HepG2 (cell line): ENCODE measurements around the gene REPIN1. TPM values are rescaled to one million over a fixed set of nuclear protein-coding genes. Genes with fewer than 3 reads are reported as not detected.

Experiments
- ATM ChIP-seq: fragments of 450-650 bp; IDR thresholded peaks from 2 replicates; pipeline ENCODE4 v1.7.1; 2017; ENCODE audit warnings: mild to moderate bottlenecking, borderline replicate concordance
- FOSL1 ChIP-seq: sonication (generic); formaldehyde crosslinking; IDR thresholded peaks from 2 replicates; pipeline ENCODE4 v1.9.0; 2021; ENCODE audit warnings: missing genetic modification reagents, borderline replicate concordance
- HNRNPH1 ChIP-seq: fragments of 200-400 bp; formaldehyde crosslinking; optimal IDR thresholded peaks from 2 replicates; pipeline ENCODE3; 2017; ENCODE audit warnings: mild to moderate bottlenecking, low read depth, low read length
- IRF2 ChIP-seq: IDR thresholded peaks from 2 replicates; pipeline ENCODE4 v1.6.1; 2018; ENCODE audit warnings: missing genetic modification reagents, missing compliant biosample characterization
- KLF6 ChIP-seq: IDR thresholded peaks from 2 replicates; pipeline ENCODE4 v1.8.0; 2016; ENCODE audit warnings: missing biosample characterization, missing genetic modification reagents
- MED1 ChIP-seq: sonication (generic); formaldehyde crosslinking; IDR thresholded peaks from 2 replicates; pipeline ENCODE4 v1.4.0; 2020; ENCODE audit warnings: missing genetic modification reagents
- ONECUT2 ChIP-seq: sonication (generic); formaldehyde crosslinking; IDR thresholded peaks from 2 replicates; pipeline ENCODE4 v1.4.0; 2020; ENCODE audit warnings: missing genetic modification reagents
- PHF20 ChIP-seq: sonication (generic); formaldehyde crosslinking; IDR thresholded peaks from 2 replicates; pipeline ENCODE4 v1.5.0; 2020; ENCODE audit warnings: mild to moderate bottlenecking, missing genetic modification reagents
- RXRA ChIP-seq: sonication (generic); formaldehyde crosslinking; IDR thresholded peaks from 2 replicates; pipeline ENCODE4 v1.5.1; 2020; ENCODE audit warnings: missing genetic modification reagents
- SNRNP70 ChIP-seq: fragments of 200-400 bp; formaldehyde crosslinking; IDR thresholded peaks from 2 replicates; pipeline ENCODE4 v1.6.1; 2017; ENCODE audit warnings: mild to moderate bottlenecking, low read depth, low read length, moderate library complexity
- ZFP82 ChIP-seq: sonication (generic); formaldehyde crosslinking; IDR thresholded peaks from 2 replicates; pipeline ENCODE4 v1.5.1; 2020; ENCODE audit warnings: mild to moderate bottlenecking, missing genetic modification reagents, borderline replicate concordance
- ZNF850 ChIP-seq: sonication (generic); formaldehyde crosslinking; conservative IDR thresholded peaks from 2 replicates; pipeline ENCODE4 v1.9.0; 2021; ENCODE audit warnings: mild to moderate bottlenecking, missing genetic modification reagents
- polyA plus RNA-seq, 8 experiments: library from polyadenylated mRNA; depleted of rRNA in 3 of 8; stranded (reverse) in 7 of 8; unstranded in 1 of 8; fragments of >200 nt; fragmentation: Illumina TruSeq in 4 of 8; extraction: Trizol in 4 of 8; gene quantifications; 2 replicates each; pipeline versions ENCODE4 v1.2.1 to v1.2.3, GENCODE V29; 2011 to 2016; ENCODE audit warnings: low read depth in 4 of 8, missing spikeins in 1 of 8, mixed read lengths in 1 of 8; ENCODE audit not compliant: insufficient read depth in 1 of 8
- total RNA-seq, 5 experiments: library from RNA; depleted of rRNA; stranded (reverse); fragments of >200 nt; fragmentation: Illumina TruSeq; extraction: Trizol; gene quantifications; 2 replicates each; pipeline ENCODE4 v1.2.3, GENCODE V29; 2016; ENCODE audit warnings: low read depth in 1 of 5
- TF ChIP-seq, protein P1 (sequence below): IDR thresholded peaks from 2 replicates; pipeline ENCODE4 v1.6.1; 2016
- TF ChIP-seq, protein P2 (sequence below): sonication (generic); formaldehyde crosslinking; IDR thresholded peaks from 2 replicates; pipeline ENCODE4; 2020; ENCODE audit warnings: missing genetic modification reagents, mild to moderate bottlenecking, borderline replicate concordance
- TF ChIP-seq, protein P3 (sequence below): IDR thresholded peaks from 2 replicates; pipeline ENCODE4 v1.4.0; 2020; ENCODE audit warnings: mild to moderate bottlenecking, missing genetic modification reagents
- TF ChIP-seq, protein P4 (sequence below): sonication (generic); formaldehyde crosslinking; IDR thresholded peaks from 2 replicates; pipeline ENCODE4 v1.4.0; 2020; ENCODE audit warnings: missing genetic modification reagents

Gene REPIN1
- total and polyA plus RNA-seq, 2 of the 13 experiments (the other 11 are each of a cell fraction or from before 2014, with no cell fraction given): 69.9 to 108 TPM

DNA sequence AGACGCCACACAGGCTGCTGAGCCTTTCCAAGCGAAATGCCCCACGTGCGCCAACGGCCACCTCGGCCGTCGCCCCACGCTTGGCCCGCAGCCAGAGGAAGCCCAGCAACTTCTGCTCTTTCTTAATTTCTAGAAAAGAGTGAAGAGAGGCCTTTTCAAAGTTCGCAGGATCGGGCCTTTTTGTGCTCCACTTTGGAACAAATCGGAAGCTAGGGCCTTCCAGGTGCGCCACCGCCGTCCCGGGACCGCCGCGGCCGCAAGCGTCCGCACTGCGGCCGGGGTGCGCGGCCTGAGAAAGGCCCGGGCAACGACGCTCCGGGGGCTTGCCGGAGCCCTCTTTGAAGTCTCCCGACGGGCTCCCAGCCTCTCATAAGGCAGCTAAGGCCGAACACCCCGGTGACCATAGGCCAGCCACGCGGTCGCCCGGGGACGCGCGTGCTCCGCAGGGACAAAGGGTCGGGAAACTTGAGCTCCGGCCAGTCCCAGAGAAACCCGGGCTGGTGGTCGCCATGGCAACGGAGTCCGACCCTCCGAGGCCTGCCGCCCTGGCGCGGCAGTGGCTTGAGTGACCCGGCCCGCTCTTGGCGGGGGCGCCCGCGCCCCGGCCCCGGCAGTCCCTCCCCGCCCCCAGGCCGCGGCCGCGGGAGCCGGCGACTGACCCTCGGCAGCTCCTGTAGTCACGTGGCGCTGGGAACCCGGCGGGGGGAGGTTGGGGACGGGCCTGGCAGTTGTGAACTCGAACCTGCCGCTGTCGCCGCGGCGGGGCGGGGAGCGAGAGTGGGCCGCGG, at the start of gene REPIN1 (continued):
- TF ChIP-seq, protein P1, sequence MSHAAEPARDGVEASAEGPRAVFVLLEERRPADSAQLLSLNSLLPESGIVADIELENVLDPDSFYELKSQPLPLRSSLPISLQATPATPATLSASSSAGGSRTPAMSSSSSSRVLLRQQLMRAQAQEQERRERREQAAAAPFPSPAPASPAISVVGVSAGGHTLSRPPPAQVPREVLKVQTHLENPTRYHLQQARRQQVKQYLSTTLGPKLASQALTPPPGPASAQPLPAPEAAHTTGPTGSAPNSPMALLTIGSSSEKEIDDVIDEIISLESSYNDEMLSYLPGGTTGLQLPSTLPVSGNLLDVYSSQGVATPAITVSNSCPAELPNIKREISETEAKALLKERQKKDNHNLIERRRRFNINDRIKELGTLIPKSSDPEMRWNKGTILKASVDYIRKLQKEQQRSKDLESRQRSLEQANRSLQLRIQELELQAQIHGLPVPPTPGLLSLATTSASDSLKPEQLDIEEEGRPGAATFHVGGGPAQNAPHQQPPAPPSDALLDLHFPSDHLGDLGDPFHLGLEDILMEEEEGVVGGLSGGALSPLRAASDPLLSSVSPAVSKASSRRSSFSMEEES (CRISPR knock-in tag): peak; percentile 83; the same call in 1 of the 2 replicates
- TF ChIP-seq ZFP82 (CRISPR knock-in tag): 0 out of 2 replicates have a peak, but pooled peaks have one; percentile 69
- TF ChIP-seq PHF20 (CRISPR knock-in tag): peak; percentile 49; the same call in 1 of the 2 replicates
- TF ChIP-seq, protein P2, sequence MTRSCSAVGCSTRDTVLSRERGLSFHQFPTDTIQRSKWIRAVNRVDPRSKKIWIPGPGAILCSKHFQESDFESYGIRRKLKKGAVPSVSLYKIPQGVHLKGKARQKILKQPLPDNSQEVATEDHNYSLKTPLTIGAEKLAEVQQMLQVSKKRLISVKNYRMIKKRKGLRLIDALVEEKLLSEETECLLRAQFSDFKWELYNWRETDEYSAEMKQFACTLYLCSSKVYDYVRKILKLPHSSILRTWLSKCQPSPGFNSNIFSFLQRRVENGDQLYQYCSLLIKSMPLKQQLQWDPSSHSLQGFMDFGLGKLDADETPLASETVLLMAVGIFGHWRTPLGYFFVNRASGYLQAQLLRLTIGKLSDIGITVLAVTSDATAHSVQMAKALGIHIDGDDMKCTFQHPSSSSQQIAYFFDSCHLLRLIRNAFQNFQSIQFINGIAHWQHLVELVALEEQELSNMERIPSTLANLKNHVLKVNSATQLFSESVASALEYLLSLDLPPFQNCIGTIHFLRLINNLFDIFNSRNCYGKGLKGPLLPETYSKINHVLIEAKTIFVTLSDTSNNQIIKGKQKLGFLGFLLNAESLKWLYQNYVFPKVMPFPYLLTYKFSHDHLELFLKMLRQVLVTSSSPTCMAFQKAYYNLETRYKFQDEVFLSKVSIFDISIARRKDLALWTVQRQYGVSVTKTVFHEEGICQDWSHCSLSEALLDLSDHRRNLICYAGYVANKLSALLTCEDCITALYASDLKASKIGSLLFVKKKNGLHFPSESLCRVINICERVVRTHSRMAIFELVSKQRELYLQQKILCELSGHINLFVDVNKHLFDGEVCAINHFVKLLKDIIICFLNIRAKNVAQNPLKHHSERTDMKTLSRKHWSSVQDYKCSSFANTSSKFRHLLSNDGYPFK (CRISPR knock-in tag): no peak
- no peak for TF ChIP-seq SNRNP70
- no peak for TF ChIP-seq HNRNPH1
- peak; percentile 46; the same call in 1 of the 2 replicates for TF ChIP-seq IRF2 (CRISPR knock-in tag)
- TF ChIP-seq, protein P3, sequence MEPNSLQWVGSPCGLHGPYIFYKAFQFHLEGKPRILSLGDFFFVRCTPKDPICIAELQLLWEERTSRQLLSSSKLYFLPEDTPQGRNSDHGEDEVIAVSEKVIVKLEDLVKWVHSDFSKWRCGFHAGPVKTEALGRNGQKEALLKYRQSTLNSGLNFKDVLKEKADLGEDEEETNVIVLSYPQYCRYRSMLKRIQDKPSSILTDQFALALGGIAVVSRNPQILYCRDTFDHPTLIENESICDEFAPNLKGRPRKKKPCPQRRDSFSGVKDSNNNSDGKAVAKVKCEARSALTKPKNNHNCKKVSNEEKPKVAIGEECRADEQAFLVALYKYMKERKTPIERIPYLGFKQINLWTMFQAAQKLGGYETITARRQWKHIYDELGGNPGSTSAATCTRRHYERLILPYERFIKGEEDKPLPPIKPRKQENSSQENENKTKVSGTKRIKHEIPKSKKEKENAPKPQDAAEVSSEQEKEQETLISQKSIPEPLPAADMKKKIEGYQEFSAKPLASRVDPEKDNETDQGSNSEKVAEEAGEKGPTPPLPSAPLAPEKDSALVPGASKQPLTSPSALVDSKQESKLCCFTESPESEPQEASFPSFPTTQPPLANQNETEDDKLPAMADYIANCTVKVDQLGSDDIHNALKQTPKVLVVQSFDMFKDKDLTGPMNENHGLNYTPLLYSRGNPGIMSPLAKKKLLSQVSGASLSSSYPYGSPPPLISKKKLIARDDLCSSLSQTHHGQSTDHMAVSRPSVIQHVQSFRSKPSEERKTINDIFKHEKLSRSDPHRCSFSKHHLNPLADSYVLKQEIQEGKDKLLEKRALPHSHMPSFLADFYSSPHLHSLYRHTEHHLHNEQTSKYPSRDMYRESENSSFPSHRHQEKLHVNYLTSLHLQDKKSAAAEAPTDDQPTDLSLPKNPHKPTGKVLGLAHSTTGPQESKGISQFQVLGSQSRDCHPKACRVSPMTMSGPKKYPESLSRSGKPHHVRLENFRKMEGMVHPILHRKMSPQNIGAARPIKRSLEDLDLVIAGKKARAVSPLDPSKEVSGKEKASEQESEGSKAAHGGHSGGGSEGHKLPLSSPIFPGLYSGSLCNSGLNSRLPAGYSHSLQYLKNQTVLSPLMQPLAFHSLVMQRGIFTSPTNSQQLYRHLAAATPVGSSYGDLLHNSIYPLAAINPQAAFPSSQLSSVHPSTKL: peak; percentile 55; the same call in 1 of the 2 replicates
- peak; percentile 80 for TF ChIP-seq KLF6
- 0 out of 2 replicates have a peak, but pooled peaks have one; percentile 33 for TF ChIP-seq ZNF850 (CRISPR knock-in tag)
- TF ChIP-seq MED1: peak; percentile 70
- peak; percentile 81 for TF ChIP-seq RXRA (CRISPR knock-in tag)
- no peak for TF ChIP-seq ONECUT2 (CRISPR knock-in tag)
- TF ChIP-seq ATM: no peak
- TF ChIP-seq, protein P4, sequence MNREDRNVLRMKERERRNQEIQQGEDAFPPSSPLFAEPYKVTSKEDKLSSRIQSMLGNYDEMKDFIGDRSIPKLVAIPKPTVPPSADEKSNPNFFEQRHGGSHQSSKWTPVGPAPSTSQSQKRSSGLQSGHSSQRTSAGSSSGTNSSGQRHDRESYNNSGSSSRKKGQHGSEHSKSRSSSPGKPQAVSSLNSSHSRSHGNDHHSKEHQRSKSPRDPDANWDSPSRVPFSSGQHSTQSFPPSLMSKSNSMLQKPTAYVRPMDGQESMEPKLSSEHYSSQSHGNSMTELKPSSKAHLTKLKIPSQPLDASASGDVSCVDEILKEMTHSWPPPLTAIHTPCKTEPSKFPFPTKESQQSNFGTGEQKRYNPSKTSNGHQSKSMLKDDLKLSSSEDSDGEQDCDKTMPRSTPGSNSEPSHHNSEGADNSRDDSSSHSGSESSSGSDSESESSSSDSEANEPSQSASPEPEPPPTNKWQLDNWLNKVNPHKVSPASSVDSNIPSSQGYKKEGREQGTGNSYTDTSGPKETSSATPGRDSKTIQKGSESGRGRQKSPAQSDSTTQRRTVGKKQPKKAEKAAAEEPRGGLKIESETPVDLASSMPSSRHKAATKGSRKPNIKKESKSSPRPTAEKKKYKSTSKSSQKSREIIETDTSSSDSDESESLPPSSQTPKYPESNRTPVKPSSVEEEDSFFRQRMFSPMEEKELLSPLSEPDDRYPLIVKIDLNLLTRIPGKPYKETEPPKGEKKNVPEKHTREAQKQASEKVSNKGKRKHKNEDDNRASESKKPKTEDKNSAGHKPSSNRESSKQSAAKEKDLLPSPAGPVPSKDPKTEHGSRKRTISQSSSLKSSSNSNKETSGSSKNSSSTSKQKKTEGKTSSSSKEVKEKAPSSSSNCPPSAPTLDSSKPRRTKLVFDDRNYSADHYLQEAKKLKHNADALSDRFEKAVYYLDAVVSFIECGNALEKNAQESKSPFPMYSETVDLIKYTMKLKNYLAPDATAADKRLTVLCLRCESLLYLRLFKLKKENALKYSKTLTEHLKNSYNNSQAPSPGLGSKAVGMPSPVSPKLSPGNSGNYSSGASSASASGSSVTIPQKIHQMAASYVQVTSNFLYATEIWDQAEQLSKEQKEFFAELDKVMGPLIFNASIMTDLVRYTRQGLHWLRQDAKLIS: no peak
- TF ChIP-seq FOSL1 (CRISPR knock-in tag): peak; percentile 54; the same call in 1 of the 2 replicates
